ENCODE data around the gene SLC7A11.

DNA sequence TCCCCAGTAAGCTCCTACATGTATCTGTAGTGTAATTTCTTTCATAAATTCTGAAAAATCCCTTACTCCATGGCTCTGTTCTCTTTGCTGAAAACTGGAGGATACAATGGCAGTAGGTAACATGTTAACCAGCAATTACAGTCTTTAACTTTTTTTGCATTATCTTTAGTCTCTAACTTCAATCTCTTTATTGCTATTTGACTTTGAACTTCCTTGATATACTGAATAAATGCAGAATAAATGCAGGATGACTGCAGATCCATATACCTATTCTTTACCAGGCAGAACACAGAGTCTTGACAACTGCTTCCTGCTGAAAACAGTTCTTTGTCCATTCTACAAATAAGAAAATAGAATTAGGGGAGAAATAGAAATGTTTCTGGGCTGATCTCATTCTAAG is 101.3 kb downstream of the SLC7A11 start:
- no peak for TF ChIP-seq CTCF (IDR thresholded peaks at IDR 0.05; ENCODE audit: insufficient read depth, low read depth, low read length)
- no peak for TF ChIP-seq EZH2 (IDR thresholded peaks at IDR 0.05; ENCODE audit: insufficient read depth, low read length)

Measured in astrocyte (in vitro differentiated cells and primary cell).